ENCODE data around the gene ARF3. TPM values are rescaled to one million over a fixed set of nuclear protein-coding genes. Genes with fewer than 3 reads are reported as not detected.

ARF3 gene
- total RNA-seq, 1 experiment from 2014 or later, result 256 TPM

GRCh38 chr12:48957141-48958048, at the start of gene ARF3 (continued):
- TF ChIP-seq, protein P1, sequence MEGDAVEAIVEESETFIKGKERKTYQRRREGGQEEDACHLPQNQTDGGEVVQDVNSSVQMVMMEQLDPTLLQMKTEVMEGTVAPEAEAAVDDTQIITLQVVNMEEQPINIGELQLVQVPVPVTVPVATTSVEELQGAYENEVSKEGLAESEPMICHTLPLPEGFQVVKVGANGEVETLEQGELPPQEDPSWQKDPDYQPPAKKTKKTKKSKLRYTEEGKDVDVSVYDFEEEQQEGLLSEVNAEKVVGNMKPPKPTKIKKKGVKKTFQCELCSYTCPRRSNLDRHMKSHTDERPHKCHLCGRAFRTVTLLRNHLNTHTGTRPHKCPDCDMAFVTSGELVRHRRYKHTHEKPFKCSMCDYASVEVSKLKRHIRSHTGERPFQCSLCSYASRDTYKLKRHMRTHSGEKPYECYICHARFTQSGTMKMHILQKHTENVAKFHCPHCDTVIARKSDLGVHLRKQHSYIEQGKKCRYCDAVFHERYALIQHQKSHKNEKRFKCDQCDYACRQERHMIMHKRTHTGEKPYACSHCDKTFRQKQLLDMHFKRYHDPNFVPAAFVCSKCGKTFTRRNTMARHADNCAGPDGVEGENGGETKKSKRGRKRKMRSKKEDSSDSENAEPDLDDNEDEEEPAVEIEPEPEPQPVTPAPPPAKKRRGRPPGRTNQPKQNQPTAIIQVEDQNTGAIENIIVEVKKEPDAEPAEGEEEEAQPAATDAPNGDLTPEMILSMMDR (IDR thresholded peaks at IDR 0.05), result no peak
- TF ChIP-seq SP1 (CRISPR knock-in tag; conservative IDR thresholded peaks at IDR 0.05) (peak; percentile 77), TP53 (CRISPR knock-in tag; IDR thresholded peaks at IDR 0.05) (peak; percentile 57; the same call in 1 of the 2 replicates), ZNF512 (CRISPR knock-in tag; IDR thresholded peaks at IDR 0.05; ENCODE audit: borderline replicate concordance) (no peak), CREM (CRISPR knock-in tag; IDR thresholded peaks at IDR 0.05) (0 out of 2 replicates have a peak, but pooled peaks have one; percentile 19), RELA (CRISPR knock-in tag; IDR thresholded peaks at IDR 0.05; ENCODE audit: borderline replicate concordance) (no peak), ESRRA (CRISPR knock-in tag; IDR thresholded peaks at IDR 0.05; ENCODE audit: borderline replicate concordance) (no peak), GTF2I (CRISPR knock-in tag; conservative IDR thresholded peaks at IDR 0.05) (no peak), SMAD4 (CRISPR knock-in tag; IDR thresholded peaks at IDR 0.05) (no peak; the same call in 1 of the 2 replicates), NR3C1 (CRISPR knock-in tag; conservative IDR thresholded peaks at IDR 0.05; ENCODE audit: low read depth) (no peak), ZSCAN18 (CRISPR knock-in tag; IDR thresholded peaks at IDR 0.05) (no peak), NR1H2 (CRISPR knock-in tag; IDR thresholded peaks at IDR 0.05) (no peak), HMGA2 (CRISPR knock-in tag; IDR thresholded peaks at IDR 0.05) (no peak)
- TF ChIP-seq, protein P2, sequence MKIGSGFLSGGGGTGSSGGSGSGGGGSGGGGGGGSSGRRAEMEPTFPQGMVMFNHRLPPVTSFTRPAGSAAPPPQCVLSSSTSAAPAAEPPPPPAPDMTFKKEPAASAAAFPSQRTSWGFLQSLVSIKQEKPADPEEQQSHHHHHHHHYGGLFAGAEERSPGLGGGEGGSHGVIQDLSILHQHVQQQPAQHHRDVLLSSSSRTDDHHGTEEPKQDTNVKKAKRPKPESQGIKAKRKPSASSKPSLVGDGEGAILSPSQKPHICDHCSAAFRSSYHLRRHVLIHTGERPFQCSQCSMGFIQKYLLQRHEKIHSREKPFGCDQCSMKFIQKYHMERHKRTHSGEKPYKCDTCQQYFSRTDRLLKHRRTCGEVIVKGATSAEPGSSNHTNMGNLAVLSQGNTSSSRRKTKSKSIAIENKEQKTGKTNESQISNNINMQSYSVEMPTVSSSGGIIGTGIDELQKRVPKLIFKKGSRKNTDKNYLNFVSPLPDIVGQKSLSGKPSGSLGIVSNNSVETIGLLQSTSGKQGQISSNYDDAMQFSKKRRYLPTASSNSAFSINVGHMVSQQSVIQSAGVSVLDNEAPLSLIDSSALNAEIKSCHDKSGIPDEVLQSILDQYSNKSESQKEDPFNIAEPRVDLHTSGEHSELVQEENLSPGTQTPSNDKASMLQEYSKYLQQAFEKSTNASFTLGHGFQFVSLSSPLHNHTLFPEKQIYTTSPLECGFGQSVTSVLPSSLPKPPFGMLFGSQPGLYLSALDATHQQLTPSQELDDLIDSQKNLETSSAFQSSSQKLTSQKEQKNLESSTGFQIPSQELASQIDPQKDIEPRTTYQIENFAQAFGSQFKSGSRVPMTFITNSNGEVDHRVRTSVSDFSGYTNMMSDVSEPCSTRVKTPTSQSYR (CRISPR knock-in tag; IDR thresholded peaks at IDR 0.05), result peak; percentile 83

- H3K27me3 Mint-ChIP-seq (ENCODE audit: low read depth), result peaks cover 65% of the 10 kb centered on the region
- no peak for ATAC-seq
- TF ChIP-seq RELA (CRISPR knock-in tag; IDR thresholded peaks at IDR 0.05; ENCODE audit: borderline replicate concordance) (no peak), KAT7 (CRISPR knock-in tag; IDR thresholded peaks at IDR 0.05; ENCODE audit: borderline replicate concordance) (no peak), ZBTB43 (CRISPR knock-in tag; IDR thresholded peaks at IDR 0.05) (no peak), E2F1 (CRISPR knock-in tag; IDR thresholded peaks at IDR 0.05) (no peak)
- TF ChIP-seq, protein P3, sequence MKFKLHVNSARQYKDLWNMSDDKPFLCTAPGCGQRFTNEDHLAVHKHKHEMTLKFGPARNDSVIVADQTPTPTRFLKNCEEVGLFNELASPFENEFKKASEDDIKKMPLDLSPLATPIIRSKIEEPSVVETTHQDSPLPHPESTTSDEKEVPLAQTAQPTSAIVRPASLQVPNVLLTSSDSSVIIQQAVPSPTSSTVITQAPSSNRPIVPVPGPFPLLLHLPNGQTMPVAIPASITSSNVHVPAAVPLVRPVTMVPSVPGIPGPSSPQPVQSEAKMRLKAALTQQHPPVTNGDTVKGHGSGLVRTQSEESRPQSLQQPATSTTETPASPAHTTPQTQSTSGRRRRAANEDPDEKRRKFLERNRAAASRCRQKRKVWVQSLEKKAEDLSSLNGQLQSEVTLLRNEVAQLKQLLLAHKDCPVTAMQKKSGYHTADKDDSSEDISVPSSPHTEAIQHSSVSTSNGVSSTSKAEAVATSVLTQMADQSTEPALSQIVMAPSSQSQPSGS (CRISPR knock-in tag; IDR thresholded peaks at IDR 0.05; ENCODE audit: borderline replicate concordance, low read depth), result no peak
Measured at GRCh38 chr12:49000346-49000745, 43.1 kb upstream of the ARF3 start.

More at GRCh38 chr12:49000346-49000745, 43.1 kb upstream of the ARF3 start:
- H3K4me1 Mint-ChIP-seq, result peaks cover 12% of the 10 kb centered on the region
- no peak overlapping the region for H3K27ac Mint-ChIP-seq
- POLR2A ChIA-PET, result interaction anchor here (0.6 kb wide), 1 partner anchor 121 kb away, joined by 3 read pairs; no protein-coding TSS in a partner anchor
- H3K9me3 Mint-ChIP-seq, result no peaks in the 10 kb centered on the region
- H3K4me3 Mint-ChIP-seq, result peak overlapping the region; percentile 64; the same call in 1 of the 2 replicates
- H3K36me3 Mint-ChIP-seq, result peaks cover 15% of the 10 kb centered on the region
- DNase-seq (ENCODE audit: low spot score), result no peak
- CTCF ChIA-PET, result interaction anchor here (0.7 to 11.9 kb wide), 14 partner anchors 11 to 295 kb away, joined by 3 to 237 read pairs (median 6); partner anchors contain the start of genes PRKAG1, PRPH, WNT1 and WNT10B

All from WTC11 (cell line).